Calu3 (cell line): Measurements from ENCODE around the gene TMEM229B. TPM values are rescaled to one million over a fixed set of nuclear protein-coding genes. Genes with fewer than 3 reads are reported as not detected.

Experiments
- BruUV-seq: library from RNA; stranded (reverse); fragments of 400-500 nt; replicated peaks from 2 replicates; lab custom pipeline; 2021; lab: Mats Ljungman, UMichigan
- CTCF ChIA-PET: fragments of 300-600 bp; sonication (Branson Sonifier 250); formaldehyde crosslinking; loops from one replicate; lab custom pipeline; 2022; ENCODE audit warnings: antibody characterized with exemption; lab: Charles Lee
- DNase-seq: peaks from one replicate; pipeline ENCODE4 v3.0.0; 2022
- H3K27ac Mint-ChIP-seq: one replicate; pipeline ENCODE4 v1.8.0; 2022; ENCODE audit warnings: mixed read lengths; ENCODE audit not compliant: unreplicated experiment
- H3K27me3 Mint-ChIP-seq: one replicate; pipeline ENCODE4 v1.8.0; 2022; ENCODE audit warnings: mixed read lengths; ENCODE audit not compliant: unreplicated experiment
- H3K36me3 Mint-ChIP-seq: one replicate; pipeline ENCODE4 v1.8.0; 2022; ENCODE audit warnings: mild to moderate bottlenecking, moderate library complexity, mixed read lengths; ENCODE audit not compliant: insufficient read depth, unreplicated experiment
- H3K4me1 Mint-ChIP-seq: one replicate; pipeline ENCODE4 v1.8.0; 2022; ENCODE audit warnings: mild to moderate bottlenecking, low read depth, mixed read lengths; ENCODE audit not compliant: unreplicated experiment
- H3K4me3 Mint-ChIP-seq: one replicate; pipeline ENCODE4 v1.8.0; 2022; ENCODE audit warnings: mild to moderate bottlenecking, low read depth, moderate library complexity, mixed read lengths; ENCODE audit not compliant: unreplicated experiment
- H3K9me3 Mint-ChIP-seq: one replicate; pipeline ENCODE4 v1.8.0; 2022; ENCODE audit warnings: low read depth, mixed read lengths; ENCODE audit not compliant: unreplicated experiment
- intact Hi-C: fragments of 100-400 bp; cut with micrococcal nuclease; formaldehyde crosslinking; loops from one replicate; pipeline ENCODE4 v1.10.0; 2022; ENCODE audit not compliant: unreplicated experiment
- total RNA-seq: library from RNA; stranded (reverse); gene quantifications from 2 replicates; pipeline ENCODE4 v1.2.3, GENCODE V29; 2022
- TF ChIP-seq, protein P1 (sequence below): fragments of 200-600 bp; IDR thresholded peaks from one replicate; pipeline ENCODE4 v1.8.0; 2022; ENCODE audit warnings: antibody characterized with exemption; ENCODE audit not compliant: unreplicated experiment

TMEM229B gene
- total RNA-seq, 1 experiment from 2014 or later = 0.76 TPM

DNA sequence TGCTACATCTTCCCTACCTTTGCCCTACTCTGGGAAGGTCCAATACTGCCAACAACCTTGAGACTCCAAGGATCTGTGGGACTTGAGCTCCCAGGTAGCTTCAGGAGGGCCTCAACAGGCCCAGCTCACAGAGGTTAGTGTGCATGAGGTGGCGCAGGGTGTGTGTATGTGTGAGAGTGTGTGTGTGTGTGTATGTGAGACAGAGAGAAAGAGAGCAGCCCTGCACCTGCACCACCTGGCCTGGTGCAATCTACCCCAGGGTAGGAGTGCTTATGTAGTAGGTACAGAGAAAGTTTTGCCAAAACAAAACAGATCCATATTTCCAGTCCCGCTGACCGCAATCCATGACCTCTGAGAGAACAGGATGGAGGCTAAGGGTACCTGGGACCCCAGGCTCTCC lies 24.6 kb downstream of the TMEM229B start:
- CTCF ChIA-PET = interaction anchor here (0.7 kb wide), 1 partner anchor 660 kb away, joined by 6 read pairs; no protein-coding TSS in a partner anchor
- Mint-ChIP-seq H3K4me1 (no peaks in the 10 kb centered on the region), H3K27ac (no peak overlapping the region), H3K4me3 (no peak overlapping the region), H3K36me3 (no peaks in the 10 kb centered on the region), H3K9me3 (no peaks in the 10 kb centered on the region), H3K27me3 (peaks cover 40% of the 10 kb centered on the region)
- no TSS peak for BruUV-seq
- intact Hi-C loops = no loop called here
- TF ChIP-seq, protein P1, sequence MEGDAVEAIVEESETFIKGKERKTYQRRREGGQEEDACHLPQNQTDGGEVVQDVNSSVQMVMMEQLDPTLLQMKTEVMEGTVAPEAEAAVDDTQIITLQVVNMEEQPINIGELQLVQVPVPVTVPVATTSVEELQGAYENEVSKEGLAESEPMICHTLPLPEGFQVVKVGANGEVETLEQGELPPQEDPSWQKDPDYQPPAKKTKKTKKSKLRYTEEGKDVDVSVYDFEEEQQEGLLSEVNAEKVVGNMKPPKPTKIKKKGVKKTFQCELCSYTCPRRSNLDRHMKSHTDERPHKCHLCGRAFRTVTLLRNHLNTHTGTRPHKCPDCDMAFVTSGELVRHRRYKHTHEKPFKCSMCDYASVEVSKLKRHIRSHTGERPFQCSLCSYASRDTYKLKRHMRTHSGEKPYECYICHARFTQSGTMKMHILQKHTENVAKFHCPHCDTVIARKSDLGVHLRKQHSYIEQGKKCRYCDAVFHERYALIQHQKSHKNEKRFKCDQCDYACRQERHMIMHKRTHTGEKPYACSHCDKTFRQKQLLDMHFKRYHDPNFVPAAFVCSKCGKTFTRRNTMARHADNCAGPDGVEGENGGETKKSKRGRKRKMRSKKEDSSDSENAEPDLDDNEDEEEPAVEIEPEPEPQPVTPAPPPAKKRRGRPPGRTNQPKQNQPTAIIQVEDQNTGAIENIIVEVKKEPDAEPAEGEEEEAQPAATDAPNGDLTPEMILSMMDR = no peak
- no peak for DNase-seq

DNA sequence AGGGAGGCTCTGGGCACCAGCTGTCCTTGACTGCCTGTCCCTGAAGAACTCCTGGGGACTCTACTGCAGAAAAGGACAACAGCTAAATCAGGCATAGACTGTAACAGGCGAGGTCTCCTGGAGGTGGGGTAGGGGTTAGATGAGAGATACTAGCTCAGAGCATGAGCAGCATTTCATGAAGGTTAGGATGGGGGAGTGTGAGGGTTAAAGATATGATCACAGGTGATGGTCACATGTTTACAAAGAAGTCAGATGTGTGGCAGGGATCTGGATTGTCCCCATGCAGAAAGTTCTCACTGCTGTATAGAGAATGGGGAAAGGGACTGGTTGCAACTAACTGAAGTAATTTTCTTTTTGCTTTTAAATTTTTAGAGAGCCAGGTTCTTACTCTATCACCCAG lies 26.5 kb downstream of the TMEM229B start:
- intact Hi-C loops = no loop called here
- Mint-ChIP-seq H3K4me1 (no peaks in the 10 kb centered on the region), H3K36me3 (no peaks in the 10 kb centered on the region), H3K4me3 (no peak overlapping the region), H3K27me3 (peaks cover 50% of the 10 kb centered on the region), H3K27ac (no peak overlapping the region), H3K9me3 (no peaks in the 10 kb centered on the region)
- CTCF ChIA-PET = interaction anchor here (0.8 to 1.2 kb wide), 3 partner anchors 12 to 109 kb away, joined by 3 to 4 read pairs (median 3); no protein-coding TSS in a partner anchor
- no TSS peak for BruUV-seq
- no peak for DNase-seq
- TF ChIP-seq, protein P1 = no peak

DNA sequence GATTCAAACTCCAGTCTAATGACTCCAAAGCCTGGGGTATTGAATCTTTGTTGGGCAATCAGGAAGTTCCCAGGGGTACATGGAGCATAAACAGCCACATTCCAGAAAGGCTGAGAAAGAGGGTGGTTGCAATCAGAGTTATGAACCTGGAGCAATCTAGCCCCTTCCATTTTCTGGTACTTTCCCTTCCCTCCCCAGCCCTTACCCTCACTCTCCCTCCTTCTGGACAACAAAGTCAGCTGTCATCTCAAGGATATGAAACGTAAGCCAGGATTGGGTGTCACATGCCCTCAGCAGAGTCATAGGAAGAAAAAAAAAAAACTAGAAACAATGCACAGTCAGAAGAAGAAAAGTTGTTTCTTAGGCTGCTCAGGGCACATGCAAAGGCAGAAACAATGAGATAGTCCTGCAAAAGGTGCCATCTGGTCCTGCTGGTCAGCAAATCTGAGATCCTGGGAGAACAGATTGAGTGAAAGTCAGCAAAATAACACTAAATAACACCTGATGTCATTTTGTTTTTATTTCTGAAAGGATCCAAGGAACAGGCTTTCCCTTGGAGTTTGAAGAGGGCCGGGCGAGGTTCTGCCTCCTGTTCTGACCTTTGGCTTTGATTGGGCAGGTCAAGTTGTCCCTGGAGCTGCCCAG lies 27.1 kb downstream of the TMEM229B start:
- Mint-ChIP-seq H3K27ac (no peak overlapping the region), H3K9me3 (no peaks in the 10 kb centered on the region), H3K4me3 (no peak overlapping the region), H3K4me1 (no peaks in the 10 kb centered on the region), H3K36me3 (no peaks in the 10 kb centered on the region), H3K27me3 (peaks cover 48% of the 10 kb centered on the region)
- DNase-seq = no peak
- TF ChIP-seq, protein P1 = no peak
- CTCF ChIA-PET = interaction anchor here (0.8 to 1.2 kb wide), 3 partner anchors 13 to 110 kb away, joined by 3 to 4 read pairs (median 3); no protein-coding TSS in a partner anchor
- intact Hi-C loops = no loop called here
- no TSS peak for BruUV-seq

DNA sequence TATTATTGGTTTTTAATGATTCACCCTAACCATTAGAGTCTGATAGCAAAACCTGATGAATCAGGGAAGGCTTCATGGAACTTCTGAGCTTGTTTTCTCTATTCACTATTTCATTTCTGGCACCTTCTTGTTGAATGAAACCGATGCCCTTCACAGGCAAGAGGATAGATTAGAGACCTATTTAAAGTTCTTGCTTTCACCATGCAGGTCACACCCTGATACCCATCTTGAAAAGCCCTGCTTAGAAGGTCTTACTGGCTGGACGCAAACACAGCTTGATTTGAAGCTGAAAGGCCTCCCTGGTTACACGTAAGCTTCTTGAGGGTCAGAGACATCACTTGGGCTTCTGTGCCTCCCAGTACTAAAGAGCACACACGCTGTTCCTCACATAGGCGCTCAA lies 29.2 kb downstream of the TMEM229B start:
- TF ChIP-seq, protein P1 = no peak
- Mint-ChIP-seq H3K27ac (no peak overlapping the region), H3K27me3 (peaks cover 39% of the 10 kb centered on the region), H3K9me3 (no peaks in the 10 kb centered on the region), H3K4me3 (no peak overlapping the region), H3K36me3 (no peaks in the 10 kb centered on the region), H3K4me1 (no peaks in the 10 kb centered on the region)
- BruUV-seq = no TSS peak
- DNase-seq = no peak
- CTCF ChIA-PET = interaction anchor here (0.6 to 0.7 kb wide), 2 partner anchors 14 to 1100 kb away, joined by 3 to 5 read pairs; no protein-coding TSS in a partner anchor
- intact Hi-C loops = no loop called here
